ENCODE results near the gene BRF1. TPM values are rescaled to one million over a fixed set of nuclear protein-coding genes. Genes with fewer than 3 reads are reported as not detected.

BRF1 gene
- total RNA-seq, 4 donors from 2014 or later, result 77.6 to 114 (median 99.5) TPM

GRCh38 chr14:105274637-105275036 lies 26.2 kb downstream of the BRF1 start:
- Histone ChIP-seq H3K4me1 (peaks cover 0 to 20% (median 0%) of the 10 kb centered on the region in 4 donors), H3K27me3 (no peaks in the 10 kb centered on the region), H3K27ac (no peak overlapping the region), H3K36me3 (peaks cover 0 to 18% (median 0%) of the 10 kb centered on the region in 3 donors), H3K9me3 (no peaks in the 10 kb centered on the region), H3K4me3 (no peak overlapping the region)
- TF ChIP-seq CTCF (IDR thresholded peaks at IDR 0.05) (no peak), POLR2A (IDR thresholded peaks at IDR 0.05) (no peak)
- WGBS, 2 donors, result 83 to 96% methylated on average over 2 to 4 of the region's 6 CpGs
- no peak for DNase-seq (ENCODE audit: low spot score in 2 of 2)

GRCh38 chr14:105273062-105273461 lies 27.7 kb downstream of the BRF1 start:
- 85% methylated on average over 12 of the region's 12 CpGs for WGBS, 2 donors

GRCh38 chr14:105272623-105273022 lies 28.2 kb downstream of the BRF1 start:
- no peaks in the 10 kb centered on the region for H3K9me3 ChIP-seq
- no peak overlapping the region for H3K27ac ChIP-seq
- TF ChIP-seq CTCF (IDR thresholded peaks at IDR 0.05), result no peak
- TF ChIP-seq POLR2A (IDR thresholded peaks at IDR 0.05), result no peak
- no peak for TF ChIP-seq EP300 (IDR thresholded peaks at IDR 0.05)
- no peak overlapping the region for H3K4me3 ChIP-seq
- H3K27me3 ChIP-seq, result no peaks in the 10 kb centered on the region
- DNase-seq (ENCODE audit: low spot score in 2 of 2), result no peak
- peaks cover 0 to 20% (median 0%) of the 10 kb centered on the region in 4 donors for H3K4me1 ChIP-seq
- 86 to 91% methylated on average over 15 of the region's 15 CpGs for WGBS, 2 donors
- H3K36me3 ChIP-seq, result peaks cover 0 to 37% (median 0%) of the 10 kb centered on the region in 3 donors

More at GRCh38 chr14:105273062-105273461, 27.7 kb downstream of the BRF1 start:
- Histone ChIP-seq H3K36me3 (peaks cover 0 to 32% (median 0%) of the 10 kb centered on the region in 3 donors), H3K9me3 (no peaks in the 10 kb centered on the region), H3K4me3 (no peak overlapping the region), H3K27ac (no peak overlapping the region), H3K27me3 (no peaks in the 10 kb centered on the region), H3K4me1 (peaks cover 0 to 20% (median 0%) of the 10 kb centered on the region in 4 donors)
- no peak for DNase-seq (ENCODE audit: low spot score in 2 of 2)
- TF ChIP-seq EP300 (IDR thresholded peaks at IDR 0.05), result no peak
- no peak for TF ChIP-seq POLR2A (IDR thresholded peaks at IDR 0.05)
- no peak for TF ChIP-seq CTCF (IDR thresholded peaks at IDR 0.05)

- Histone ChIP-seq H3K4me1 (peaks cover 0 to 17% (median 0%) of the 10 kb centered on the region in 4 donors), H3K27ac (no peak overlapping the region), H3K27me3 (no peaks in the 10 kb centered on the region), H3K4me3 (no peak overlapping the region), H3K36me3 (peaks cover 0 to 49% (median 0%) of the 10 kb centered on the region in 3 donors), H3K9me3 (no peaks in the 10 kb centered on the region)
- DNase-seq (ENCODE audit: low spot score in 2 of 2), result no peak
- 83 to 85% methylated on average over 17 to 19 of the region's 22 CpGs for WGBS, 2 donors
- TF ChIP-seq EP300 (IDR thresholded peaks at IDR 0.05) (no peak), POLR2A (IDR thresholded peaks at IDR 0.05) (no peak), CTCF (IDR thresholded peaks at IDR 0.05) (no peak)
These were observed 29.4 kb downstream of the BRF1 start for GRCh38 chr14:105271224-105271890.

- no peak for DNase-seq (ENCODE audit: low spot score in 2 of 2)
- peaks cover 0 to 57% (median 0%) of the 10 kb centered on the region in 3 donors for H3K36me3 ChIP-seq
These were observed 31.4 kb downstream of the BRF1 start for GRCh38 chr14:105269405-105269804.

More at GRCh38 chr14:105269405-105269804, 31.4 kb downstream of the BRF1 start:
- no peak for TF ChIP-seq EP300 (IDR thresholded peaks at IDR 0.05)
- no peak for TF ChIP-seq CTCF (IDR thresholded peaks at IDR 0.05)
- TF ChIP-seq POLR2A (IDR thresholded peaks at IDR 0.05), result no peak
- no peak overlapping the region for H3K27ac ChIP-seq
- no peak overlapping the region for H3K4me3 ChIP-seq
- H3K4me1 ChIP-seq, result peaks cover 0 to 6% (median 0%) of the 10 kb centered on the region in 4 donors
- 88 to 89% methylated on average over 8 to 10 of the region's 11 CpGs for WGBS, 2 donors
- H3K9me3 ChIP-seq, result no peaks in the 10 kb centered on the region
- no peaks in the 10 kb centered on the region for H3K27me3 ChIP-seq
